ENCODE results near the gene NARS2.
"Not testable (repeated sequence)": the region's sequence is repeated elsewhere in the genome, so short reads cannot be mapped to it uniquely, and the experiment has no call there.

The NARS2 gene

GRCh38 chr11:78489184-78489583, 85.5 kb downstream of the NARS2 start:
- DNase-seq (ENCODE audit: low read depth, low spot score), result no peak

GRCh38 chr11:78478536-78478935, 96.1 kb downstream of the NARS2 start:
- DNase-seq (ENCODE audit: low read depth, low spot score), result no peak

- DNase-seq (ENCODE audit: low read depth, low spot score), result peak; percentile 10
Measured at GRCh38 chr11:78476066-78476465, 98.6 kb downstream of the NARS2 start.

- no peak for DNase-seq (ENCODE audit: low read depth, low spot score)
Measured at GRCh38 chr11:78474451-78474850, 100.2 kb downstream of the NARS2 start.

- DNase-seq (ENCODE audit: low read depth, low spot score), result no peak
Measured at GRCh38 chr11:78472905-78473304, 101.8 kb downstream of the NARS2 start.

- DNase-seq (ENCODE audit: low read depth, low spot score), result no peak
Measured at GRCh38 chr11:78472382-78472781, 102.3 kb downstream of the NARS2 start.

GRCh38 chr11:78470861-78471442, 103.7 kb downstream of the NARS2 start:
- DNase-seq (ENCODE audit: low read depth, low spot score), result no peak

GRCh38 chr11:78469896-78470295, 104.8 kb downstream of the NARS2 start:
- no peak for DNase-seq (ENCODE audit: low read depth, low spot score)

GRCh38 chr11:78467931-78468330, 106.7 kb downstream of the NARS2 start:
- DNase-seq (ENCODE audit: low read depth, low spot score), result no peak

- DNase-seq (ENCODE audit: low read depth, low spot score), result no peak
Measured at GRCh38 chr11:78467370-78467769, 107.3 kb downstream of the NARS2 start.

GRCh38 chr11:78465169-78465942, 109.3 kb downstream of the NARS2 start:
- DNase-seq (ENCODE audit: low read depth, low spot score), result no peak

- DNase-seq (ENCODE audit: low read depth, low spot score), result not testable (repeated sequence)
Measured at GRCh38 chr11:78464787-78465168, 109.9 kb downstream of the NARS2 start.

GRCh38 chr11:78460471-78460870, 114.2 kb downstream of the NARS2 start:
- DNase-seq (ENCODE audit: low read depth, low spot score), result no peak

- no peak for DNase-seq (ENCODE audit: low read depth, low spot score)
Measured at GRCh38 chr11:78459738-78460137, 114.9 kb downstream of the NARS2 start.

GRCh38 chr11:78457448-78457847, 117.2 kb downstream of the NARS2 start:
- no peak for DNase-seq (ENCODE audit: low read depth, low spot score)

- DNase-seq (ENCODE audit: low read depth, low spot score), result no peak
Measured at GRCh38 chr11:78453140-78453935, 121.3 kb downstream of the NARS2 start.

- no peak for DNase-seq (ENCODE audit: low read depth, low spot score)
Measured at GRCh38 chr11:78451371-78452150, 123.1 kb downstream of the NARS2 start.

GRCh38 chr11:78450866-78451265, 123.8 kb downstream of the NARS2 start:
- DNase-seq (ENCODE audit: low read depth, low spot score), result no peak

- DNase-seq (ENCODE audit: low read depth, low spot score), result no peak
Measured at GRCh38 chr11:78449866-78450265, 124.8 kb downstream of the NARS2 start.

- DNase-seq (ENCODE audit: low read depth, low spot score), result no peak
Measured at GRCh38 chr11:78446210-78446609, 128.5 kb downstream of the NARS2 start.

GRCh38 chr11:78444726-78445125, 129.9 kb downstream of the NARS2 start:
- DNase-seq (ENCODE audit: low read depth, low spot score), result no peak

GRCh38 chr11:78441956-78442355, 132.7 kb downstream of the NARS2 start:
- no peak for DNase-seq (ENCODE audit: low read depth, low spot score)

All from ELF-1 (cell line).